Measurements from ENCODE around the gene FAM83G. TPM values are rescaled to one million over a fixed set of nuclear protein-coding genes. Genes with fewer than 3 reads are reported as not detected.

Gene FAM83G
- total and polyA plus RNA-seq, 2 donors (not counting 3 experiments of a cell fraction or from before 2014, with no cell fraction given), result 7.0 to 10.9 TPM

DNA sequence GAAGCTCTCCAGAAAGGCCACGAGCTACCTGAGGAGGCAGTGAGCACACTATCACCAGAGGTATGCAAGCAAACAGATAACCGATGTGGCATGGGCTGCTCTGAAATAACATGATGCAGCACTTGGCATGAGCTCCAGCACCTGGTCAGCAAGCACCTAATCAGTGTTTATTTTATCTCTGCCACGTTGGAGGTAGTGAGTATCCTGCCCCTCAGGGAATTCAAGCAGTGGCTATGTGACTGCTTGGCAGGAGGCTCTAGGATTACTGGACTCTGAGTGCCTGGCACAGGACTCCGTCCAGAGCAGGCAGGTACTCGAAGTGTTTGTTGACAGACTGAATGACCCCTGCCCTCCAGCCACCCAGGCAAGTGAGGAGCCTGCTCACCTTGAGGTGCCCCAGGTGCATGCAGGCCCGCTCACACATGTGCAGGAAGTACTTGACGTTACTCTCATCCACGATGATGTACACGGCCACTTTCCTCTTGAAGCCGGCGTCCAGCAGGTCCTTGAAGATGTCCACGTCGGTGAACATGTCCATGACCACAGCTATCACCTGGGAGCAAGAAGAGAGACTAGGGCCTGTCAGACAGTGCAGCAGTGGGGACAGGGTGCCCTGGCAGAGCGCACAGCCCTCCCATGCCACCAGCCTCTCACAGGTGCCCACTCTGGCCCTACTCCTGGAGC lies 16.6 kb downstream of the FAM83G start:
- Histone ChIP-seq H3K9me3 (replicated peaks; ENCODE audit: control insufficient read depth, insufficient read depth, low read length) (no peaks in the 10 kb centered on the region), H3K36me3 (ENCODE audit: control insufficient read depth in 2 of 2, extremely low read depth in 1 of 2, insufficient read depth in 2 of 2, low read length in 2 of 2) (peaks cover 0 to 2% of the 10 kb centered on the region in 2 experiments), H3K9me1 (replicated peaks; ENCODE audit: control insufficient read depth, extremely low read depth, insufficient read depth, low read length) (no peaks in the 10 kb centered on the region), H3K4me3 (replicated peaks in 1 of 3; ENCODE audit: insufficient read depth in 1 of 3, low read depth in 1 of 3, low read length in 3 of 3) (no peak overlapping the region), H3K4me2 (ENCODE audit: insufficient read depth, low read length) (no peak overlapping the region), H3K79me2 (ENCODE audit: control insufficient read depth, insufficient read depth, low read length) (peaks cover 7% of the 10 kb centered on the region), H3K9ac (replicated peaks; ENCODE audit: extremely low read depth, insufficient read depth, low read length) (no peak overlapping the region), H3K27ac (ENCODE audit: insufficient read depth, low read depth, low read length) (no peak overlapping the region), H2AFZ (ENCODE audit: low read depth, low read length) (no peak overlapping the region), H3K27me3 (ENCODE audit: control insufficient read depth in 2 of 2, insufficient read depth in 2 of 2, low read length in 2 of 2) (no peaks in the 10 kb centered on the region), H4K20me1 (replicated peaks; ENCODE audit: control insufficient read depth, extremely low read depth, insufficient read depth, low read length) (no peaks in the 10 kb centered on the region), H3K4me1 (ENCODE audit: control insufficient read depth, extremely low read depth, insufficient read depth, low read length) (no peaks in the 10 kb centered on the region)
- ChIA-PET CTCF (no interaction called here), POLR2A (no interaction called here)
- TF ChIP-seq CTCF (IDR thresholded peaks at IDR 0.05; ENCODE audit: extremely low read depth in 1 of 2, insufficient read depth in 1 of 2, low read depth in 1 of 2, low read length in 2 of 2) (no peak), EZH2 (IDR thresholded peaks at IDR 0.05; ENCODE audit: borderline replicate concordance, low read depth, low read length, severe bottlenecking) (no peak), FOS (IDR thresholded peaks at IDR 0.05; ENCODE audit: borderline replicate concordance, insufficient read depth, low read length) (no peak), POLR2AphosphoS5 (IDR thresholded peaks at IDR 0.05; ENCODE audit: insufficient read depth, low read depth, low read length) (no peak), JUN (IDR thresholded peaks at IDR 0.05; ENCODE audit: borderline replicate concordance, insufficient read depth, insufficient read length, low read depth) (no peak), GATA2 (IDR thresholded peaks at IDR 0.05; ENCODE audit: insufficient read depth, insufficient read length, low read depth, low read length) (no peak), POLR2A (IDR thresholded peaks at IDR 0.05; ENCODE audit: low read depth, low read length) (no peak), MYC (IDR thresholded peaks at IDR 0.05; ENCODE audit: low read depth, low read length) (no peak), MAX (IDR thresholded peaks at IDR 0.05; ENCODE audit: insufficient read depth, insufficient read length) (no peak)
- FAIRE-seq, result no peak
- dilution Hi-C loops (cut with MboI; ENCODE audit: extremely low pct_ligation_motif_present, low sequenced_read_pairs), result no loop called here
- intact Hi-C loops (cut with micrococcal nuclease), result no loop called here
- no TSS peak for BruUV-seq (replicated peaks)
- DNase-seq (ENCODE audit: low read depth, low spot score), result no peak

Data from endothelial cell of umbilical vein (primary cell).